SK-N-SH (cell line): ENCODE results near the gene TNNC1. TPM values are rescaled to one million over a fixed set of nuclear protein-coding genes. Genes with fewer than 3 reads are reported as not detected.

Experiments
- CTCF ChIA-PET: fragments of 300-600, 350-600 bp; formaldehyde crosslinking; extraction: SDS; loops from one replicate; lab custom pipeline; 2021; lab: Yijun Ruan, JAX
- POLR2A ChIA-PET: fragments of 350-600 bp; sonication (Branson Sonifier 250); formaldehyde crosslinking; extraction: SDS; loops from one replicate; lab custom pipeline; 2020; ENCODE audit warnings: antibody characterized with exemption, inconsistent platforms; lab: Yijun Ruan, JAX
- DNase-seq: peaks from one replicate; pipeline ENCODE4 v3.0.0; 2012
- H2AFZ ChIP-seq: fragments of 200-600 bp; sonication (generic); 2 replicates; pipeline ENCODE4 v1.8.1; 2016; ENCODE audit warnings: antibody characterized with exemption, mild to moderate bottlenecking, low read depth
- H3F3A ChIP-seq: fragments of 200-600 bp; sonication (generic); replicated peaks from 2 replicates; pipeline ENCODE3; 2016; ENCODE audit warnings: antibody characterized with exemption, mild to moderate bottlenecking; ENCODE audit not compliant: insufficient read depth
- H3K27ac ChIP-seq, 2 experiments: fragments of 200-500 bp in 1 of 2; fragments of 200-600 bp in 1 of 2; sonication (Bioruptor generic) in 1 of 2; sonication (generic), shearing (Covaris generic) in 1 of 2; 2 replicates each; pipeline versions ENCODE4 v1.5.1 to v1.6.1; 2014 to 2016; ENCODE audit warnings: low read depth in 2 of 2, inconsistent platforms in 1 of 2, low read length in 1 of 2, mild to moderate bottlenecking in 1 of 2, mixed read lengths in 1 of 2
- H3K27me3 ChIP-seq: fragments of 200-600 bp; sonication (generic), shearing (Covaris generic); 2 replicates; pipeline ENCODE4 v1.6.1; 2016; ENCODE audit warnings: mixed run types; ENCODE audit not compliant: insufficient read depth
- H3K36me3 ChIP-seq, 2 experiments: fragments of 200-500 bp in 1 of 2; fragments of 200-600 bp in 1 of 2; sonication (Bioruptor generic) in 1 of 2; sonication (generic) in 1 of 2; replicated peaks in 1 of 2; 2 replicates each; pipeline versions ENCODE3 to v1.5.1; 2014 to 2016; ENCODE audit warnings: low read length in 1 of 2, mild to moderate bottlenecking in 1 of 2; ENCODE audit not compliant: insufficient read depth in 2 of 2, control insufficient read depth in 1 of 2
- H3K4me1 ChIP-seq, 2 experiments: fragments of 200-500 bp in 1 of 2; fragments of 200-600 bp in 1 of 2; sonication (Bioruptor generic) in 1 of 2; sonication (generic), shearing (Covaris generic) in 1 of 2; 2 replicates each; pipeline versions ENCODE4 v1.5.1 to v1.6.1; 2014 to 2016; ENCODE audit warnings: low read depth in 1 of 2, low read length in 1 of 2, mixed run types in 1 of 2; ENCODE audit not compliant: insufficient read depth in 2 of 2, control insufficient read depth in 1 of 2
- H3K4me2 ChIP-seq: fragments of 200-600 bp; sonication (generic), shearing (Covaris generic); 2 replicates; pipeline ENCODE4 v1.6.1; 2017; ENCODE audit warnings: mixed run types
- H3K4me3 ChIP-seq, 2 experiments: fragments of 200-500 bp in 1 of 2; fragments of 200-600 bp in 1 of 2; sonication (Bioruptor generic) in 1 of 2; sonication (generic), shearing (Covaris generic) in 1 of 2; 2 replicates each; pipeline versions ENCODE4 v1.5.1 to v1.8.1; 2014 to 2016; ENCODE audit warnings: low read depth in 2 of 2, inconsistent platforms in 1 of 2, low read length in 1 of 2, mild to moderate bottlenecking in 1 of 2, mixed read lengths in 1 of 2, moderate library complexity in 1 of 2
- H3K79me2 ChIP-seq: fragments of 200-600 bp; sonication (generic); 2 replicates; pipeline ENCODE4 v1.8.1; 2017; ENCODE audit warnings: mild to moderate bottlenecking; ENCODE audit not compliant: insufficient read depth
- H3K9ac ChIP-seq: fragments of 200-600 bp; sonication (generic); 2 replicates; pipeline ENCODE4 v1.6.1; 2017; ENCODE audit warnings: mixed run types
- H3K9me2 ChIP-seq: fragments of 200-600 bp; sonication (generic); 2 replicates; pipeline ENCODE4 v1.6.1; 2017; ENCODE audit warnings: mixed run types
- H3K9me3 ChIP-seq: fragments of 200-600 bp; sonication (generic); 2 replicates; pipeline ENCODE4 v1.6.1; 2017; ENCODE audit warnings: mixed run types, mild to moderate bottlenecking, moderate library complexity
- H4K20me1 ChIP-seq: fragments of 200-600 bp; sonication (generic); 2 replicates; pipeline ENCODE4 v1.6.1; 2017; ENCODE audit warnings: mild to moderate bottlenecking, mixed run types; ENCODE audit not compliant: insufficient read depth
- CHD2 ChIP-seq: fragments of 150-350 bp; IDR thresholded peaks from 2 replicates; pipeline ENCODE4 v1.6.1; 2018; ENCODE audit warnings: low read length; ENCODE audit not compliant: partially characterized antibody
- ELF1 ChIP-seq: IDR thresholded peaks from 2 replicates; pipeline ENCODE4 v1.4.0; 2012
- FOSL2 ChIP-seq: IDR thresholded peaks from 2 replicates; pipeline ENCODE4 v1.4.0; 2012; ENCODE audit warnings: low read depth, mild to moderate bottlenecking, moderate library complexity, borderline replicate concordance
- FOXJ3 ChIP-seq: sonication (generic); formaldehyde crosslinking; IDR thresholded peaks from 2 replicates; pipeline ENCODE4 v1.5.1; 2020; ENCODE audit warnings: mild to moderate bottlenecking, missing genetic modification reagents
- GABPA ChIP-seq: IDR thresholded peaks from 2 replicates; pipeline ENCODE4 v1.4.0; 2012; ENCODE audit warnings: low read depth, mild to moderate bottlenecking
- JUND ChIP-seq: IDR thresholded peaks from 2 replicates; pipeline ENCODE4 v1.4.0; 2012
- NRF1 ChIP-seq: IDR thresholded peaks from 2 replicates; pipeline ENCODE4 v1.6.1; 2012; ENCODE audit warnings: low read depth, mild to moderate bottlenecking, low read length
- RFX5 ChIP-seq: IDR thresholded peaks from 2 replicates; pipeline ENCODE4 v1.6.1; 2012; ENCODE audit warnings: mild to moderate bottlenecking, improper control_type of control experiment, low read length
- RXRA ChIP-seq: IDR thresholded peaks from 2 replicates; pipeline ENCODE4 v1.4.0; 2012; ENCODE audit warnings: low read depth, mild to moderate bottlenecking, borderline replicate concordance
- SMC3 ChIP-seq: IDR thresholded peaks from 2 replicates; pipeline ENCODE4 v1.6.1; 2012; ENCODE audit warnings: low read depth, low read length, improper control_type of control experiment
- TCF12 ChIP-seq: IDR thresholded peaks from 2 replicates; pipeline ENCODE4 v1.4.0; 2012
- TEAD4 ChIP-seq: IDR thresholded peaks from 2 replicates; pipeline ENCODE4 v1.4.0; 2012; ENCODE audit warnings: mild to moderate bottlenecking, borderline replicate concordance; ENCODE audit not compliant: insufficient read depth
- WGBS: methylation state at CpG from one replicate; pipeline ENCODE4 v1.1.6; 2017; ENCODE audit warnings: low lambda C conversion rate; 5-methylcytosine and 5-hydroxymethylcytosine counted together
- polyA plus RNA-seq, 3 experiments: library from polyadenylated mRNA; depleted of rRNA; stranded (reverse); fragments of >200 nt; gene quantifications; 2 replicates each; pipeline ENCODE4 v1.2.3, GENCODE V29; 2012
- TF ChIP-seq, protein P1 (sequence below): fragments of 200-600 bp; sonication (generic); IDR thresholded peaks from 2 replicates; pipeline ENCODE4 v1.6.1; 2017; ENCODE audit warnings: antibody characterized with exemption, mild to moderate bottlenecking, moderate library complexity
- TF ChIP-seq, protein P2 (sequence below): fragments of 150-350 bp; IDR thresholded peaks from 2 replicates; pipeline ENCODE4 v1.6.1; 2016; ENCODE audit warnings: mild to moderate bottlenecking, low read depth, low read length
- TF ChIP-seq, protein P3 (sequence below): IDR thresholded peaks from 2 replicates; pipeline ENCODE4; 2012
- TF ChIP-seq, protein P4 (sequence below): IDR thresholded peaks from 2 replicates; pipeline ENCODE4 v1.4.0; 2012; ENCODE audit warnings: low read depth, borderline replicate concordance

Gene TNNC1
- polyA plus RNA-seq, 1 of the 3 experiments (the other 2 are of a cell fraction): 2.6 TPM

GRCh38 chr3:52438579-52439425 is 15.0 kb downstream of the TNNC1 start:
- CTCF ChIA-PET: interaction anchor here (0.9 to 28.4 kb wide), 3 partner anchors 10 to 27 kb away, joined by 5 to 578 read pairs (median 11); partner anchors contain the start of genes NISCH, SEMA3G and TNNC1
- no peaks in the 10 kb centered on the region for H3K36me3 ChIP-seq
- H2AFZ ChIP-seq: no peak overlapping the region
- H3K27ac ChIP-seq: no peak overlapping the region
- POLR2A ChIA-PET: no interaction called here
- no peaks in the 10 kb centered on the region for H3K9me2 ChIP-seq
- H4K20me1 ChIP-seq: no peaks in the 10 kb centered on the region
- no peak overlapping the region for H3K9ac ChIP-seq
- no peaks in the 10 kb centered on the region for H3K27me3 ChIP-seq
- no peaks in the 10 kb centered on the region for H3K79me2 ChIP-seq
- no peaks in the 10 kb centered on the region; a peak in 1 of 4 replicates for H3K4me1 ChIP-seq
- H3K4me3 ChIP-seq: no peak overlapping the region
- TF ChIP-seq, protein P1, sequence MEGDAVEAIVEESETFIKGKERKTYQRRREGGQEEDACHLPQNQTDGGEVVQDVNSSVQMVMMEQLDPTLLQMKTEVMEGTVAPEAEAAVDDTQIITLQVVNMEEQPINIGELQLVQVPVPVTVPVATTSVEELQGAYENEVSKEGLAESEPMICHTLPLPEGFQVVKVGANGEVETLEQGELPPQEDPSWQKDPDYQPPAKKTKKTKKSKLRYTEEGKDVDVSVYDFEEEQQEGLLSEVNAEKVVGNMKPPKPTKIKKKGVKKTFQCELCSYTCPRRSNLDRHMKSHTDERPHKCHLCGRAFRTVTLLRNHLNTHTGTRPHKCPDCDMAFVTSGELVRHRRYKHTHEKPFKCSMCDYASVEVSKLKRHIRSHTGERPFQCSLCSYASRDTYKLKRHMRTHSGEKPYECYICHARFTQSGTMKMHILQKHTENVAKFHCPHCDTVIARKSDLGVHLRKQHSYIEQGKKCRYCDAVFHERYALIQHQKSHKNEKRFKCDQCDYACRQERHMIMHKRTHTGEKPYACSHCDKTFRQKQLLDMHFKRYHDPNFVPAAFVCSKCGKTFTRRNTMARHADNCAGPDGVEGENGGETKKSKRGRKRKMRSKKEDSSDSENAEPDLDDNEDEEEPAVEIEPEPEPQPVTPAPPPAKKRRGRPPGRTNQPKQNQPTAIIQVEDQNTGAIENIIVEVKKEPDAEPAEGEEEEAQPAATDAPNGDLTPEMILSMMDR: no peak
- TF ChIP-seq, protein P2, sequence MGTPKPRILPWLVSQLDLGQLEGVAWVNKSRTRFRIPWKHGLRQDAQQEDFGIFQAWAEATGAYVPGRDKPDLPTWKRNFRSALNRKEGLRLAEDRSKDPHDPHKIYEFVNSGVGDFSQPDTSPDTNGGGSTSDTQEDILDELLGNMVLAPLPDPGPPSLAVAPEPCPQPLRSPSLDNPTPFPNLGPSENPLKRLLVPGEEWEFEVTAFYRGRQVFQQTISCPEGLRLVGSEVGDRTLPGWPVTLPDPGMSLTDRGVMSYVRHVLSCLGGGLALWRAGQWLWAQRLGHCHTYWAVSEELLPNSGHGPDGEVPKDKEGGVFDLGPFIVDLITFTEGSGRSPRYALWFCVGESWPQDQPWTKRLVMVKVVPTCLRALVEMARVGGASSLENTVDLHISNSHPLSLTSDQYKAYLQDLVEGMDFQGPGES: no peak
- TF ChIP-seq TCF12 (no peak), RXRA (no peak), ELF1 (no peak), SMC3 (no peak), TEAD4 (no peak), FOSL2 (no peak), GABPA (no peak), JUND (no peak), RFX5 (no peak), NRF1 (no peak), CHD2 (no peak), FOXJ3 (CRISPR knock-in tag) (no peak)
- TF ChIP-seq, protein P3, sequence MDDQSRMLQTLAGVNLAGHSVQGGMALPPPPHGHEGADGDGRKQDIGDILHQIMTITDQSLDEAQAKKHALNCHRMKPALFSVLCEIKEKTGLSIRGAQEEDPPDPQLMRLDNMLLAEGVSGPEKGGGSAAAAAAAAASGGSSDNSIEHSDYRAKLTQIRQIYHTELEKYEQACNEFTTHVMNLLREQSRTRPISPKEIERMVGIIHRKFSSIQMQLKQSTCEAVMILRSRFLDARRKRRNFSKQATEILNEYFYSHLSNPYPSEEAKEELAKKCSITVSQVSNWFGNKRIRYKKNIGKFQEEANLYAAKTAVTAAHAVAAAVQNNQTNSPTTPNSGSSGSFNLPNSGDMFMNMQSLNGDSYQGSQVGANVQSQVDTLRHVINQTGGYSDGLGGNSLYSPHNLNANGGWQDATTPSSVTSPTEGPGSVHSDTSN: no peak
- TF ChIP-seq, protein P4, sequence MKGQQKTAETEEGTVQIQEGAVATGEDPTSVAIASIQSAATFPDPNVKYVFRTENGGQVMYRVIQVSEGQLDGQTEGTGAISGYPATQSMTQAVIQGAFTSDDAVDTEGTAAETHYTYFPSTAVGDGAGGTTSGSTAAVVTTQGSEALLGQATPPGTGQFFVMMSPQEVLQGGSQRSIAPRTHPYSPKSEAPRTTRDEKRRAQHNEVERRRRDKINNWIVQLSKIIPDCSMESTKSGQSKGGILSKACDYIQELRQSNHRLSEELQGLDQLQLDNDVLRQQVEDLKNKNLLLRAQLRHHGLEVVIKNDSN: no peak
- no peak overlapping the region for H3K4me2 ChIP-seq
- no peaks in the 10 kb centered on the region for H3K9me3 ChIP-seq
- WGBS: 73% methylated on average over 8 of the region's 9 CpGs
- no peak for DNase-seq
- H3F3A ChIP-seq: no peaks in the 10 kb centered on the region
